MM.1S (cell line): Measurements from ENCODE around the gene ZNF592.

Experiments used
- DNase-seq: peaks from one replicate; pipeline ENCODE4 v3.0.0-alpha.2; 2015
- H2AFZ ChIP-seq: fragments of 300-600 bp; sonication (generic); 2 replicates; pipeline ENCODE4 v1.6.0; 2016; ENCODE audit warnings: antibody characterized with exemption, low read length
- H3F3A ChIP-seq: fragments of 300-600 bp; sonication (generic); 2 replicates; pipeline ENCODE4 v1.6.1; 2016; ENCODE audit warnings: mild to moderate bottlenecking, antibody characterized with exemption, low read length, moderate library complexity, mixed read lengths; ENCODE audit not compliant: insufficient read depth
- H3K27ac ChIP-seq: fragments of 300-600 bp; sonication (generic); 2 replicates; pipeline ENCODE4 v1.5.1; 2016; ENCODE audit warnings: mild to moderate bottlenecking, low read length
- H3K27me3 ChIP-seq: fragments of 300-600 bp; sonication (generic); replicated peaks from 2 replicates; pipeline ENCODE4 v1.6.0; 2016; ENCODE audit warnings: low read length; ENCODE audit not compliant: insufficient read depth
- H3K36me3 ChIP-seq: fragments of 300-600 bp; sonication (generic); replicated peaks from 2 replicates; pipeline ENCODE4 v1.6.1; 2016; ENCODE audit warnings: mild to moderate bottlenecking, low read length, mixed read lengths; ENCODE audit not compliant: insufficient read depth
- H3K4me1 ChIP-seq: fragments of 300-600 bp; sonication (generic); 2 replicates; pipeline ENCODE4 v1.6.1; 2016; ENCODE audit warnings: low read length, mixed read lengths
- H3K4me2 ChIP-seq: fragments of 300-600 bp; sonication (generic); 2 replicates; pipeline ENCODE4 v1.6.0; 2016; ENCODE audit warnings: low read depth, low read length
- H3K4me3 ChIP-seq: fragments of 300-600 bp; sonication (generic); 2 replicates; pipeline ENCODE4 v1.5.1; 2016; ENCODE audit warnings: low read length, mixed read lengths
- H3K79me2 ChIP-seq: fragments of 300-600 bp; sonication (generic); 2 replicates; pipeline ENCODE4 v1.6.1; 2016; ENCODE audit warnings: mixed run types, low read length, mixed read lengths
- H3K9ac ChIP-seq: fragments of 300-600 bp; sonication (generic); 2 replicates; pipeline ENCODE4 v1.6.1; 2016; ENCODE audit warnings: low read length, mixed read lengths
- H3K9me2 ChIP-seq: fragments of 300-600 bp; sonication (generic); replicated peaks from 2 replicates; pipeline ENCODE4 v1.6.1; 2016; ENCODE audit warnings: mild to moderate bottlenecking, low read length, mixed read lengths; ENCODE audit not compliant: insufficient read depth
- H3K9me3 ChIP-seq: fragments of 300-600 bp; sonication (generic); replicated peaks from 2 replicates; pipeline ENCODE4 v1.6.1; 2016; ENCODE audit warnings: mild to moderate bottlenecking, low read length, mixed read lengths; ENCODE audit not compliant: insufficient read depth
- H4K20me1 ChIP-seq: fragments of 300-600 bp; sonication (generic); 2 replicates; pipeline ENCODE4 v1.6.1; 2016; ENCODE audit warnings: mild to moderate bottlenecking, low read length, moderate library complexity, mixed read lengths; ENCODE audit not compliant: insufficient read depth
- CTCF ChIP-seq: fragments of 300-600 bp; sonication (generic); IDR thresholded peaks from 2 replicates; pipeline ENCODE4 v1.5.1; 2016; ENCODE audit warnings: antibody characterized with exemption, low read length, mixed read lengths
- EZH2 ChIP-seq: fragments of 300-600 bp; sonication (generic); optimal IDR thresholded peaks from 2 replicates; pipeline ENCODE3; 2017; ENCODE audit warnings: low read depth, mild to moderate bottlenecking, antibody characterized with exemption, low read length, mixed read lengths
- EZH2phosphoT487 ChIP-seq: fragments of 300-600 bp; sonication (generic); IDR thresholded peaks from 2 replicates; pipeline ENCODE4 v1.6.1; 2018; ENCODE audit warnings: antibody characterized with exemption, low read length

Gene ZNF592

GRCh38 chr15:84791763-84792162 is 43.4 kb downstream of the ZNF592 start:
- Histone ChIP-seq H3K9me2 (no peaks in the 10 kb centered on the region), H3K4me2 (no peak overlapping the region), H3K4me1 (peaks cover 18% of the 10 kb centered on the region), H3K9me3 (no peaks in the 10 kb centered on the region), H4K20me1 (no peaks in the 10 kb centered on the region), H3K79me2 (peaks cover 61% of the 10 kb centered on the region), H2AFZ (no peak overlapping the region), H3K9ac (no peak overlapping the region), H3K36me3 (peaks cover 6% of the 10 kb centered on the region; the same call in 1 of the 2 replicates), H3K4me3 (no peak overlapping the region), H3K27me3 (no peaks in the 10 kb centered on the region), H3K27ac (no peak overlapping the region), H3F3A (no peaks in the 10 kb centered on the region)
- no peak for TF ChIP-seq CTCF
- TF ChIP-seq EZH2phosphoT487, result no peak
- no peak for TF ChIP-seq EZH2
- DNase-seq, result no peak

GRCh38 chr15:84793431-84794161 is 45.2 kb downstream of the ZNF592 start:
- no peak for DNase-seq

GRCh38 chr15:84794162-84794547 is 45.8 kb downstream of the ZNF592 start:
- no peaks in the 10 kb centered on the region for H4K20me1 ChIP-seq
- no peak overlapping the region for H3K9ac ChIP-seq
- H3K27me3 ChIP-seq, result no peaks in the 10 kb centered on the region
- H3K36me3 ChIP-seq, result peaks cover 6% of the 10 kb centered on the region; the same call in 1 of the 2 replicates
- no peak for DNase-seq
- H3K9me2 ChIP-seq, result no peaks in the 10 kb centered on the region
- no peak overlapping the region for H3K4me2 ChIP-seq
- no peak overlapping the region for H3K27ac ChIP-seq
- H3K4me3 ChIP-seq, result no peak overlapping the region
- no peak overlapping the region for H2AFZ ChIP-seq
- no peaks in the 10 kb centered on the region for H3K4me1 ChIP-seq
- H3K79me2 ChIP-seq, result peaks cover 38% of the 10 kb centered on the region
- H3K9me3 ChIP-seq, result no peaks in the 10 kb centered on the region
- H3F3A ChIP-seq, result no peaks in the 10 kb centered on the region
- no peak for TF ChIP-seq EZH2
- no peak for TF ChIP-seq CTCF
- TF ChIP-seq EZH2phosphoT487, result no peak

More at GRCh38 chr15:84793431-84794161, 45.2 kb downstream of the ZNF592 start:
- H3K9ac ChIP-seq, result no peak overlapping the region
- no peaks in the 10 kb centered on the region for H3K9me3 ChIP-seq
- H4K20me1 ChIP-seq, result no peaks in the 10 kb centered on the region
- no peaks in the 10 kb centered on the region for H3K9me2 ChIP-seq
- H3K79me2 ChIP-seq, result peaks cover 44% of the 10 kb centered on the region
- H3K4me3 ChIP-seq, result no peak overlapping the region
- H3K36me3 ChIP-seq, result peaks cover 6% of the 10 kb centered on the region; the same call in 1 of the 2 replicates
- no peaks in the 10 kb centered on the region for H3K27me3 ChIP-seq
- no peak overlapping the region for H2AFZ ChIP-seq
- peaks cover 2% of the 10 kb centered on the region; the same call in 1 of the 2 replicates for H3K4me1 ChIP-seq
- no peak overlapping the region for H3K4me2 ChIP-seq
- TF ChIP-seq EZH2 (no peak), EZH2phosphoT487 (no peak), CTCF (no peak)
- no peak overlapping the region for H3K27ac ChIP-seq
- no peaks in the 10 kb centered on the region for H3F3A ChIP-seq
